SK-N-SH (cell line): ENCODE measurements around the gene TMEM114. TPM values are rescaled to one million over a fixed set of nuclear protein-coding genes. Genes with fewer than 3 reads are reported as not detected.
A peak's percentile ranks its signal among the peaks of the same experiment; 100 is the strongest.

Source experiments
- CTCF ChIA-PET: fragments of 300-600, 350-600 bp; formaldehyde crosslinking; extraction: SDS; loops from one replicate; lab custom pipeline; 2021; lab: Yijun Ruan, JAX
- POLR2A ChIA-PET: fragments of 350-600 bp; sonication (Branson Sonifier 250); formaldehyde crosslinking; extraction: SDS; loops from one replicate; lab custom pipeline; 2020; ENCODE audit warnings: antibody characterized with exemption, inconsistent platforms; lab: Yijun Ruan, JAX
- DNase-seq: peaks from one replicate; pipeline ENCODE4 v3.0.0; 2012
- H2AFZ ChIP-seq: fragments of 200-600 bp; sonication (generic); 2 replicates; pipeline ENCODE4 v1.8.1; 2016; ENCODE audit warnings: antibody characterized with exemption, mild to moderate bottlenecking, low read depth
- H3F3A ChIP-seq: fragments of 200-600 bp; sonication (generic); replicated peaks from 2 replicates; pipeline ENCODE3; 2016; ENCODE audit warnings: antibody characterized with exemption, mild to moderate bottlenecking; ENCODE audit not compliant: insufficient read depth
- H3K27ac ChIP-seq, 2 experiments: fragments of 200-500 bp in 1 of 2; fragments of 200-600 bp in 1 of 2; sonication (Bioruptor generic) in 1 of 2; sonication (generic), shearing (Covaris generic) in 1 of 2; 2 replicates each; pipeline versions ENCODE4 v1.5.1 to v1.6.1; 2014 to 2016; ENCODE audit warnings: low read depth in 2 of 2, inconsistent platforms in 1 of 2, low read length in 1 of 2, mild to moderate bottlenecking in 1 of 2, mixed read lengths in 1 of 2
- H3K27me3 ChIP-seq: fragments of 200-600 bp; sonication (generic), shearing (Covaris generic); 2 replicates; pipeline ENCODE4 v1.6.1; 2016; ENCODE audit warnings: mixed run types; ENCODE audit not compliant: insufficient read depth
- H3K36me3 ChIP-seq, 2 experiments: fragments of 200-500 bp in 1 of 2; fragments of 200-600 bp in 1 of 2; sonication (Bioruptor generic) in 1 of 2; sonication (generic) in 1 of 2; replicated peaks in 1 of 2; 2 replicates each; pipeline versions ENCODE3 to v1.5.1; 2014 to 2016; ENCODE audit warnings: low read length in 1 of 2, mild to moderate bottlenecking in 1 of 2; ENCODE audit not compliant: insufficient read depth in 2 of 2, control insufficient read depth in 1 of 2
- H3K4me1 ChIP-seq, 2 experiments: fragments of 200-500 bp in 1 of 2; fragments of 200-600 bp in 1 of 2; sonication (Bioruptor generic) in 1 of 2; sonication (generic), shearing (Covaris generic) in 1 of 2; 2 replicates each; pipeline versions ENCODE4 v1.5.1 to v1.6.1; 2014 to 2016; ENCODE audit warnings: low read depth in 1 of 2, low read length in 1 of 2, mixed run types in 1 of 2; ENCODE audit not compliant: insufficient read depth in 2 of 2, control insufficient read depth in 1 of 2
- H3K4me2 ChIP-seq: fragments of 200-600 bp; sonication (generic), shearing (Covaris generic); 2 replicates; pipeline ENCODE4 v1.6.1; 2017; ENCODE audit warnings: mixed run types
- H3K4me3 ChIP-seq, 2 experiments: fragments of 200-500 bp in 1 of 2; fragments of 200-600 bp in 1 of 2; sonication (Bioruptor generic) in 1 of 2; sonication (generic), shearing (Covaris generic) in 1 of 2; 2 replicates each; pipeline versions ENCODE4 v1.5.1 to v1.8.1; 2014 to 2016; ENCODE audit warnings: low read depth in 2 of 2, inconsistent platforms in 1 of 2, low read length in 1 of 2, mild to moderate bottlenecking in 1 of 2, mixed read lengths in 1 of 2, moderate library complexity in 1 of 2
- H3K79me2 ChIP-seq: fragments of 200-600 bp; sonication (generic); 2 replicates; pipeline ENCODE4 v1.8.1; 2017; ENCODE audit warnings: mild to moderate bottlenecking; ENCODE audit not compliant: insufficient read depth
- H3K9ac ChIP-seq: fragments of 200-600 bp; sonication (generic); 2 replicates; pipeline ENCODE4 v1.6.1; 2017; ENCODE audit warnings: mixed run types
- H3K9me2 ChIP-seq: fragments of 200-600 bp; sonication (generic); 2 replicates; pipeline ENCODE4 v1.6.1; 2017; ENCODE audit warnings: mixed run types
- H3K9me3 ChIP-seq: fragments of 200-600 bp; sonication (generic); 2 replicates; pipeline ENCODE4 v1.6.1; 2017; ENCODE audit warnings: mixed run types, mild to moderate bottlenecking, moderate library complexity
- H4K20me1 ChIP-seq: fragments of 200-600 bp; sonication (generic); 2 replicates; pipeline ENCODE4 v1.6.1; 2017; ENCODE audit warnings: mild to moderate bottlenecking, mixed run types; ENCODE audit not compliant: insufficient read depth
- CTCF ChIP-seq: fragments of 200-600 bp; sonication (generic); IDR thresholded peaks from 2 replicates; pipeline ENCODE4 v1.6.1; 2017; ENCODE audit warnings: antibody characterized with exemption, mild to moderate bottlenecking, moderate library complexity
- FOXJ3 ChIP-seq: sonication (generic); formaldehyde crosslinking; IDR thresholded peaks from 2 replicates; pipeline ENCODE4 v1.5.1; 2020; ENCODE audit warnings: mild to moderate bottlenecking, missing genetic modification reagents
- FOXM1 ChIP-seq: IDR thresholded peaks from 2 replicates; pipeline ENCODE4 v1.4.0; 2012; ENCODE audit warnings: low read depth, mild to moderate bottlenecking
- IRF3 ChIP-seq: fragments of 150-350 bp; IDR thresholded peaks from 2 replicates; pipeline ENCODE4 v1.6.1; 2016; ENCODE audit warnings: mild to moderate bottlenecking, low read depth, low read length
- JUND ChIP-seq: IDR thresholded peaks from 2 replicates; pipeline ENCODE4 v1.4.0; 2012
- MAX ChIP-seq: IDR thresholded peaks from 2 replicates; pipeline ENCODE4 v1.4.0; 2012; ENCODE audit warnings: low read depth
- NRF1 ChIP-seq: IDR thresholded peaks from 2 replicates; pipeline ENCODE4 v1.6.1; 2012; ENCODE audit warnings: low read depth, mild to moderate bottlenecking, low read length
- PBX3 ChIP-seq: IDR thresholded peaks from 2 replicates; pipeline ENCODE4; 2012
- RCOR1 ChIP-seq: fragments of 150-350 bp; IDR thresholded peaks from 2 replicates; pipeline ENCODE4 v1.6.1; 2017; ENCODE audit warnings: antibody characterized with exemption, low read length
- TCF12 ChIP-seq: IDR thresholded peaks from 2 replicates; pipeline ENCODE4 v1.4.0; 2012
- WGBS: methylation state at CpG from one replicate; pipeline ENCODE4 v1.1.6; 2017; ENCODE audit warnings: low lambda C conversion rate; 5-methylcytosine and 5-hydroxymethylcytosine counted together
- polyA plus RNA-seq, 3 experiments: library from polyadenylated mRNA; depleted of rRNA; stranded (reverse); fragments of >200 nt; gene quantifications; 2 replicates each; pipeline ENCODE4 v1.2.3, GENCODE V29; 2012

The TMEM114 gene
- polyA plus RNA-seq, 1 of the 3 experiments (the other 2 are of a cell fraction), result not detected

- Histone ChIP-seq H4K20me1 (no peaks in the 10 kb centered on the region), H3K9me2 (no peaks in the 10 kb centered on the region), H3K79me2 (no peaks in the 10 kb centered on the region), H3K4me2 (no peak overlapping the region), H3K9ac (no peak overlapping the region), H3K36me3 (no peaks in the 10 kb centered on the region), H3F3A (no peaks in the 10 kb centered on the region), H3K4me3 (no peak overlapping the region), H3K4me1 (peaks cover 3 to 15% of the 10 kb centered on the region in 2 experiments; a peak in 2 of 4 replicates), H3K27ac (no peak overlapping the region), H2AFZ (no peak overlapping the region), H3K27me3 (no peaks in the 10 kb centered on the region), H3K9me3 (no peaks in the 10 kb centered on the region)
- DNase-seq, result no peak
- ChIA-PET POLR2A (interaction anchor here (0.6 kb wide), 1 partner anchor 51 kb away, joined by 4 read pairs; the partner anchor contains the start of gene METTL22), CTCF (interaction anchor here (0.9 to 4.9 kb wide), 12 partner anchors 13 to 565 kb away, joined by 3 to 45 read pairs (median 6); partner anchors contain the start of genes CARHSP1 and LITAFD)
- TF ChIP-seq FOXM1, result no peak
- TF ChIP-seq IRF3, result no peak
- no peak for TF ChIP-seq JUND
- 76% methylated on average over 17 of the region's 35 CpGs for whole genome bisulfite sequencing
These were observed 20.5 kb downstream of the TMEM114 start for GRCh38 chr16:8569650-8570346.

- WGBS, result 41% methylated on average over 6 of the region's 6 CpGs
- CTCF ChIA-PET, result interaction anchor here (0.8 to 4.9 kb wide), 17 partner anchors 9 to 567 kb away, joined by 3 to 45 read pairs (median 4); partner anchors contain the start of genes CARHSP1, LITAFD and METTL22
- no peak overlapping the region for H3K4me2 ChIP-seq
These were observed 22.1 kb downstream of the TMEM114 start for GRCh38 chr16:8568231-8568617.

More at GRCh38 chr16:8568231-8568617, 22.1 kb downstream of the TMEM114 start:
- no peak for DNase-seq
- no peak overlapping the region for H3K9ac ChIP-seq
- peaks cover 3 to 11% of the 10 kb centered on the region in 2 experiments; a peak in 2 of 4 replicates for H3K4me1 ChIP-seq
- no peak overlapping the region for H3K27ac ChIP-seq
- H3K27me3 ChIP-seq, result no peaks in the 10 kb centered on the region
- no peak overlapping the region for H3K4me3 ChIP-seq
- no peaks in the 10 kb centered on the region for H3K36me3 ChIP-seq
- no peaks in the 10 kb centered on the region for H3K79me2 ChIP-seq
- no peaks in the 10 kb centered on the region for H4K20me1 ChIP-seq
- H3F3A ChIP-seq, result peaks cover 7% of the 10 kb centered on the region
- no peak for TF ChIP-seq CTCF
- 0 out of 2 replicates have a peak, but pooled peaks have one; percentile 9 for TF ChIP-seq RCOR1
- TF ChIP-seq TCF12, result no peak
- no peak for TF ChIP-seq NRF1
- TF ChIP-seq PBX3, result no peak
- no peak for TF ChIP-seq MAX
- no peak for TF ChIP-seq FOXJ3 (CRISPR knock-in tag)
- H3K9me3 ChIP-seq, result no peaks in the 10 kb centered on the region
- no peaks in the 10 kb centered on the region for H3K9me2 ChIP-seq
- POLR2A ChIA-PET, result no interaction called here
- no peak overlapping the region for H2AFZ ChIP-seq
